Natural killer cell (primary cell): Measurements from ENCODE around the gene MAP1A. TPM values are rescaled to one million over a fixed set of nuclear protein-coding genes. Genes with fewer than 3 reads are reported as not detected.

Source experiments
- ATAC-seq, 3 donors: fragments of 150-1000 bp in 2 of 3; fragments of 200-7000 bp in 1 of 3; cut with Tn5 transposase; 1 replicate in 1 of 3; 2 replicates in 2 of 3; pipeline ENCODE4 v1.10.0; 2021; ENCODE audit warnings: mild to moderate bottlenecking in 2 of 3, moderate library complexity in 2 of 3
- DNase-seq, 2 donors: peaks; one replicate each; pipeline versions ENCODE4 v3.0.0 to v3.0.0-alpha.2; 2013 to 2021; ENCODE audit warnings: mixed read lengths in 1 of 2
- H3K27ac ChIP-seq: one replicate; pipeline ENCODE4 v1.5.1; 2013; ENCODE audit warnings: mild to moderate bottlenecking, low read length
- H3K27me3 ChIP-seq: one replicate; pipeline ENCODE4 v1.6.1; 2013; ENCODE audit warnings: low read length; ENCODE audit not compliant: control insufficient read depth, insufficient read depth
- H3K36me3 ChIP-seq: one replicate; pipeline ENCODE4 v1.6.1; 2013; ENCODE audit warnings: low read length; ENCODE audit not compliant: control insufficient read depth, insufficient read depth
- H3K4me1 ChIP-seq: one replicate; pipeline ENCODE4 v1.6.1; 2013; ENCODE audit warnings: low read length; ENCODE audit not compliant: control insufficient read depth, insufficient read depth
- H3K4me3 ChIP-seq: one replicate; pipeline ENCODE4 v1.5.1; 2013; ENCODE audit warnings: low read length
- H3K9me3 ChIP-seq: one replicate; pipeline ENCODE4 v1.6.1; 2013; ENCODE audit warnings: low read length; ENCODE audit not compliant: control insufficient read depth, insufficient read depth
- H3K27ac Mint-ChIP-seq, 2 donors: one replicate each; pipeline ENCODE4 v1.8.0; 2022; ENCODE audit warnings: mild to moderate bottlenecking in 2 of 2, mixed read lengths in 2 of 2, moderate library complexity in 1 of 2
- H3K27me3 Mint-ChIP-seq, 2 donors: one replicate each; pipeline ENCODE4 v1.8.0; 2022; ENCODE audit warnings: low read depth in 2 of 2, mixed read lengths in 2 of 2
- H3K36me3 Mint-ChIP-seq: one replicate; pipeline ENCODE4 v1.8.0; 2022; ENCODE audit warnings: mixed read lengths
- H3K4me1 Mint-ChIP-seq, 2 donors: one replicate each; pipeline ENCODE4 v1.8.0; 2022; ENCODE audit warnings: mixed read lengths in 2 of 2
- H3K4me3 Mint-ChIP-seq: one replicate; pipeline ENCODE4 v1.8.0; 2022; ENCODE audit warnings: mild to moderate bottlenecking, moderate library complexity, mixed read lengths
- H3K9me3 Mint-ChIP-seq, 2 donors: one replicate each; pipeline ENCODE4 v1.8.0; 2022; ENCODE audit warnings: mixed read lengths in 2 of 2
- WGBS: methylation state at CpG from one replicate; pipeline ENCODE4 v1.1.7; 2013; ENCODE audit warnings: missing lambda C conversion rate; ENCODE audit not compliant: insufficient coverage; 5-methylcytosine and 5-hydroxymethylcytosine counted together
- intact Hi-C: fragments of 100-400 bp; cut with micrococcal nuclease; formaldehyde crosslinking; loops from one replicate; pipeline ENCODE4 v1.14.2; 2022
- total RNA-seq, 4 donors: library from RNA; stranded (reverse); fragments of 120-200 nt in 1 of 4; gene quantifications; one replicate each; pipeline versions ENCODE4 v1.2.3 to v1.2.4, GENCODE V29; 2013 to 2022
- TF ChIP-seq, protein P1 (sequence below): fragments of 200-600 bp; IDR thresholded peaks from one replicate; pipeline ENCODE4 v1.8.0; 2022; ENCODE audit warnings: antibody characterized with exemption

The MAP1A gene
- total RNA-seq, 3 donors from 2014 or later (not counting 1 experiment from before 2014, with no cell fraction given), result 0.72 to 2.2 (median 0.98) TPM

DNA sequence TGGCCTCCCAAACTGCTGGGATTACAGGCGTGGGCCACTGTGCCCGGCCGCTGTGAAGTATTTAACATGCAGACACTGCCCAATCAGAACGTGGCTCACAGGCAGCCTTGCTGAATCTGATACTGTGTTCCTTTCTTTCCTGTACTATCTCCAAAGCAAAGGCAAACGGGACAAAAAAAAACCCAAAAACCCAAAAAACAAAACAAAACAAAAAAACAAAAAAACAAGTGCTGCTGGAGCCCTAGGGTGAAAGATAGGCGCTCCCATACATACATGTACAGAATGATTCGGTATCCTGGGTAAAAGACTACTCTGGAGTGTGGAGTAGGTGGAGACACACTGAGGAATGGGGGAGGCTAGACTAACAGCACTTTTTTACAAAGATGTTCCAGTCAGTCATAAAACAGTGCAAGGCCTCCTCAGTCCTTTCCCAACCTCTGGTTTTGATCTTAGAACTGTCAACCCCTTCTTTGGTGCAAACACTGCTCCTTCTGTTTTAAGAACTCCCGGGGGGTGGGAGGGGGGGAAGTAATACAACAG is 7.7 kb upstream of the MAP1A start:
- H3K27ac ChIP-seq, result peak overlapping the region; percentile 70
- 81% methylated on average over 6 of the region's 8 CpGs for WGBS
- DNase-seq, result no peak
- intact Hi-C loops, result loop anchor here (1.0 to 5.0 kb wide), 2 partner anchors 16 to 132 kb away; partner anchors contain the start of gene TP53BP1
- H3K4me3 ChIP-seq, result no peak overlapping the region
- no peaks in the 10 kb centered on the region for H3K9me3 Mint-ChIP-seq
- H3K4me1 Mint-ChIP-seq, result peaks cover 23% of the 10 kb centered on the region in 2 donors
- H3K9me3 ChIP-seq, result no peaks in the 10 kb centered on the region
- peaks cover 7 to 17% of the 10 kb centered on the region in 2 donors for H3K27me3 Mint-ChIP-seq
- peaks cover 15% of the 10 kb centered on the region for H3K4me1 ChIP-seq
- H3K27me3 ChIP-seq, result no peaks in the 10 kb centered on the region
- H3K36me3 ChIP-seq, result no peaks in the 10 kb centered on the region
- H3K36me3 Mint-ChIP-seq, result no peaks in the 10 kb centered on the region
- H3K4me3 Mint-ChIP-seq, result peak overlapping the region; percentile 88
- TF ChIP-seq, protein P1, sequence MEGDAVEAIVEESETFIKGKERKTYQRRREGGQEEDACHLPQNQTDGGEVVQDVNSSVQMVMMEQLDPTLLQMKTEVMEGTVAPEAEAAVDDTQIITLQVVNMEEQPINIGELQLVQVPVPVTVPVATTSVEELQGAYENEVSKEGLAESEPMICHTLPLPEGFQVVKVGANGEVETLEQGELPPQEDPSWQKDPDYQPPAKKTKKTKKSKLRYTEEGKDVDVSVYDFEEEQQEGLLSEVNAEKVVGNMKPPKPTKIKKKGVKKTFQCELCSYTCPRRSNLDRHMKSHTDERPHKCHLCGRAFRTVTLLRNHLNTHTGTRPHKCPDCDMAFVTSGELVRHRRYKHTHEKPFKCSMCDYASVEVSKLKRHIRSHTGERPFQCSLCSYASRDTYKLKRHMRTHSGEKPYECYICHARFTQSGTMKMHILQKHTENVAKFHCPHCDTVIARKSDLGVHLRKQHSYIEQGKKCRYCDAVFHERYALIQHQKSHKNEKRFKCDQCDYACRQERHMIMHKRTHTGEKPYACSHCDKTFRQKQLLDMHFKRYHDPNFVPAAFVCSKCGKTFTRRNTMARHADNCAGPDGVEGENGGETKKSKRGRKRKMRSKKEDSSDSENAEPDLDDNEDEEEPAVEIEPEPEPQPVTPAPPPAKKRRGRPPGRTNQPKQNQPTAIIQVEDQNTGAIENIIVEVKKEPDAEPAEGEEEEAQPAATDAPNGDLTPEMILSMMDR, result no peak
- H3K27ac Mint-ChIP-seq, result peak overlapping the region; percentile 85 to 99
- no peak for ATAC-seq

DNA sequence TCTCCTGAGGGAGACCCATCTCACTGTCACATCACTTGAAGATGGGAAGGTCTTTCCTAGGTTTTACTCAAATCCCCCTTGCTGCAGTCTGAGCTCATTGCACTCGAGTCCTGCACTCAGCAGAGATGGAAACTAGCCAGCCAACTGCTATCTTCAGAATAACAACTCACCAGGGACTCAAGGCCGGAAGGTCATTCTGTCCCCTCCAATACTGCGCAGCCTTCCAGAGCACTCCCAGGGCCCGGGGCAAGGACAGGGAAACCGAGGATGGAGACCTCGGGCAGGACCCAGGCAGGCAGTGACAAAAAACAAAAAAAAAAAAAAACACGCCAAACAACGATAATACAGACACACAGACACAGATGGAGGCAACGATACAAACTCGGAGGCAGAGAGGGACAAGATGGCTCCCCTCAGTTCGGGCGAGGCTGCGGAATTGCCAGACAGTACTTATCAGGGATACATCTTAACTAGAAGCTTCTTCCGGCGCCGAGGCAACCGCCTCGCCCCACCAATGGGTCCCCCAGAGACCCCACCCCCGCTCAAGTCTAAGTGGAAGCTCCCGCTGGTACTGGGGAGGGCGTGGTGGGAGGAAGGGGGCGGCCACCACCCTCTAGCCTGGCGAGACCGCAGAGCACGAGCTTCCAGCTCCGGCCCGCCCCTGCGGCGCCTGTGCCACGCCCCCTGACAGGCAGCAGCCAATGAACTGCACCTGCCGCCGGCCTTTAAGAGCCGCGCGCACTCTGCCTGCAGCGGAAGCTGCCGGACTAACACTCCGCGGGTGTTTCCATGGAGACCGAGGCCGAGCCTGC is 7.0 kb upstream of the MAP1A start:
- peak overlapping the region; percentile 88 for H3K4me3 Mint-ChIP-seq
- Histone ChIP-seq H3K9me3 (no peaks in the 10 kb centered on the region), H3K4me3 (peak overlapping the region; percentile 74), H3K36me3 (no peaks in the 10 kb centered on the region), H3K4me1 (peaks cover 15% of the 10 kb centered on the region), H3K27ac (peak overlapping the region; percentile 70), H3K27me3 (no peaks in the 10 kb centered on the region)
- H3K9me3 Mint-ChIP-seq, result no peaks in the 10 kb centered on the region
- DNase-seq (peak; percentile 93 to 98), ATAC-seq (peak; percentile 94 to 99 (median 95))
- WGBS, result under 1% methylated on average over 41 of the region's 41 CpGs
- TF ChIP-seq, protein P1, result no peak
- no peaks in the 10 kb centered on the region for H3K36me3 Mint-ChIP-seq
- H3K4me1 Mint-ChIP-seq, result peaks cover 23% of the 10 kb centered on the region in 2 donors
- H3K27ac Mint-ChIP-seq, result peak overlapping the region; percentile 85 to 99
- peaks cover 7 to 19% of the 10 kb centered on the region in 2 donors for H3K27me3 Mint-ChIP-seq
- intact Hi-C loops, result loop anchor here (1.0 to 5.0 kb wide), 2 partner anchors 17 to 133 kb away; partner anchors contain the start of gene TP53BP1

DNA sequence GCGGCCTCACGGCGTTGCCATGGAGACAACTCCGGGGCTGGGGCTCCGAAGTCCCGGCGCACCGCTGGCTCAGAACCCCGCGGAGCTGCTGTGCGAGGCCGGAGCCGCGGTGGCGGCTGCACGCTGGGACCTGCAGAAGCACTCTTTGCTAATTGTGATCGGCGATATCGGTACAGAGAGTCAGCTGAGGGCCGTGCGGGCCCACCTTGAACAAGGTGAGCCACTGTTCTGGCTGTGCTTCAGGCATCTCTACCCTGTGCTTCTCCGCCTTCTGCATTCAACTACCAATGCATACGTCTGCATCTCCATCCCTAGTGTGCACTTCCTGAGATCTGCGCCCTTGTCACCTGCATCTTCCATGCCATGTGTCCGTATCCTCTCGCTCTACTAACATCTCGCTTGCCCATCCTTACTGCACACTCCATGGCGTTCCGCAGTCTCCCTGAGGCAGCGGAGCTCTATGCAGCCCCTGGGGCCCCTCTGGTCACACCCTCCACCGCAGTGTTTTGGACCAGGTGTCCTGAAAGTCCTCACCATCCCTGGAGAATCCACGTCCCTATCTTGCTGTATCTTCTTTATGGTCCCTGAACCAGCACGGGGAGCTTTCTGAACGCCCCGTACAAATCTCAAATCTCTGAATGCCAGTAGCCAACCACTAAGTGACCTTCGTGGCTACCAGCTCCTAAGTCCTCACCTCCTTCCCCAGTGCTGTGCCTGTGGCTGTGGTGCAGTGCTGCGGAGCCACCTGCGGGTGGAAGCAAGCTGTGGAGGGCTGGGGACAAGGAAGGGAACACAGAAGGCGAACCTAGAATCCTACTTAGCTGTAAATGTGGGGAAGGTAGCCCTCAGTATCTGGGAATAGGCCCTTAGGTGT is 6.2 kb upstream of the MAP1A start:
- Mint-ChIP-seq H3K4me3 (peak overlapping the region; percentile 88), H3K4me1 (peaks cover 23% of the 10 kb centered on the region in 2 donors), H3K27ac (peak overlapping the region; percentile 85 to 99), H3K9me3 (no peaks in the 10 kb centered on the region), H3K27me3 (peaks cover 8 to 27% of the 10 kb centered on the region in 2 donors), H3K36me3 (no peaks in the 10 kb centered on the region)
- no peak overlapping the region for H3K27ac ChIP-seq
- TF ChIP-seq, protein P1, result no peak
- WGBS, result 9% methylated on average over 39 of the region's 39 CpGs
- H3K9me3 ChIP-seq, result no peaks in the 10 kb centered on the region
- no peak for ATAC-seq
- peak overlapping the region; percentile 74 for H3K4me3 ChIP-seq
- intact Hi-C loops, result loop anchor here (5.0 kb wide), 1 partner anchor 134 kb away; no protein-coding TSS in a partner anchor
- H3K36me3 ChIP-seq, result no peaks in the 10 kb centered on the region
- peaks cover 15% of the 10 kb centered on the region for H3K4me1 ChIP-seq
- DNase-seq, result peak in 1 of 2 donors; percentile 49
- no peaks in the 10 kb centered on the region for H3K27me3 ChIP-seq
